GM12875 (cell line): ENCODE measurements around the gene SMC4.

Experiments used
- H3K4me3 ChIP-seq: one replicate; pipeline ENCODE4 v1.5.1; 2011; ENCODE audit warnings: low read depth, low read length, control low read depth
- TF ChIP-seq, protein P1 (sequence below): IDR thresholded peaks from 2 replicates; pipeline ENCODE4 v1.5.1; 2011; ENCODE audit warnings: low read depth, mild to moderate bottlenecking, control low read depth, inconsistent platforms, low read length, moderate library complexity, borderline replicate concordance; ENCODE audit not compliant: insufficient read depth

Gene SMC4

DNA sequence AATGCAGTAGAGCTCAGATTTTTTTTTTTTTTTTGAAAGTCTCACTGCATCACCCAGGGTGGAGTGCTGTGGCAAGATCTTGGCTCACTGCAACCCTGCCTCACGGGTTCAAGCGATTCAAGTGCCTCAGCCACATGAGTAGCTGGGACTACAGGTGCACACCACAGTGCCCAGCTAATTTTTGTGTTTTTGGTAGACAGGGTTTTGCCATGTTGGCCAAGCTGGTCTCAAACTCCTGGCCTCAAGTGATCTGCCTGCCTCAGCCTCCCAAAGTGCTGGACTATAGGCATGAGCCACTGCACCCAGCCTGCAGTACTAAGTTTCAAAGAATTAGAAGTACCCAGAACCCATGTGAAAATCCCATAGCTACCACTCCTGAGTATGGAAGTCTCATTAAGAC, 35.6 kb downstream of the SMC4 start:
- TF ChIP-seq, protein P1, sequence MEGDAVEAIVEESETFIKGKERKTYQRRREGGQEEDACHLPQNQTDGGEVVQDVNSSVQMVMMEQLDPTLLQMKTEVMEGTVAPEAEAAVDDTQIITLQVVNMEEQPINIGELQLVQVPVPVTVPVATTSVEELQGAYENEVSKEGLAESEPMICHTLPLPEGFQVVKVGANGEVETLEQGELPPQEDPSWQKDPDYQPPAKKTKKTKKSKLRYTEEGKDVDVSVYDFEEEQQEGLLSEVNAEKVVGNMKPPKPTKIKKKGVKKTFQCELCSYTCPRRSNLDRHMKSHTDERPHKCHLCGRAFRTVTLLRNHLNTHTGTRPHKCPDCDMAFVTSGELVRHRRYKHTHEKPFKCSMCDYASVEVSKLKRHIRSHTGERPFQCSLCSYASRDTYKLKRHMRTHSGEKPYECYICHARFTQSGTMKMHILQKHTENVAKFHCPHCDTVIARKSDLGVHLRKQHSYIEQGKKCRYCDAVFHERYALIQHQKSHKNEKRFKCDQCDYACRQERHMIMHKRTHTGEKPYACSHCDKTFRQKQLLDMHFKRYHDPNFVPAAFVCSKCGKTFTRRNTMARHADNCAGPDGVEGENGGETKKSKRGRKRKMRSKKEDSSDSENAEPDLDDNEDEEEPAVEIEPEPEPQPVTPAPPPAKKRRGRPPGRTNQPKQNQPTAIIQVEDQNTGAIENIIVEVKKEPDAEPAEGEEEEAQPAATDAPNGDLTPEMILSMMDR: no peak

DNA sequence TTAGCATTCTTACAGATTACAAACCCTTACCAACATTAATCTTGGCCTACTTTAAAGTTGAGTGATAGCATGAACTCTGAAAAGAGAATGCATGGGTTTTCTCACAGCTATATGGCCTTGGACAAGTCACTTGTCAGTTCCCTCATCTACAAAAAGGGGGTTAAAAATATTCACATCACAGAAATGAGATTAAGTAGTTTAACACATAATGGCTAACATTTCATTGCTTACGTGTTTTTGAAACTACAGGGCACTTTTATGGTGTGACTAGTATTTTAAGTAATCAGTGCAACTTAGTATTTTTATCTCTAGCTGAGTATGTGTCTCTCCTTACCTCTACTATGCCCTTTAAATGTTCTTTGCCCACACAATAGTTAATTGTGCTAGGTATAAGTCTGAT, 36.3 kb downstream of the SMC4 start:
- no peak overlapping the region for H3K4me3 ChIP-seq
- TF ChIP-seq, protein P1: no peak

More for the DNA sequence above, 35.6 kb downstream of the SMC4 start:
- no peak overlapping the region for H3K4me3 ChIP-seq

DNA sequence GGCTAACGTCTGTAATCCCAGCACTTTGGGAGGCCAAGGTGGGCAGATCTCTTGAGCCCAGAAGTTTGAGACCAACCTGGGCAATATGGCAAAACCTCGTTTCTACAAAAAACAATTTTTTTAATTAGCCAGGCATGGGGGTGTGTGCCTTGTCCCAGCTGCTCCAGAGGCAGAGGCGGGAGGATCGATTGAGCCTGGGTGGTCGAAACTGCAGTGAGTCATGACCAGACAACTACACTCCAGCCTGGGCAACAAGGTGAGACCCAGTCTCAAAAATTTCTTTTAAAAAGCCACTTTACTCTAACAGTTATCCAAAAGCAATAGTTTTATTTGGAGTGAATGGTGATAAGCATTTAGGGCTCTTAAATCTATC, 37.6 kb downstream of the SMC4 start:
- H3K4me3 ChIP-seq: no peak overlapping the region
- TF ChIP-seq, protein P1: no peak

DNA sequence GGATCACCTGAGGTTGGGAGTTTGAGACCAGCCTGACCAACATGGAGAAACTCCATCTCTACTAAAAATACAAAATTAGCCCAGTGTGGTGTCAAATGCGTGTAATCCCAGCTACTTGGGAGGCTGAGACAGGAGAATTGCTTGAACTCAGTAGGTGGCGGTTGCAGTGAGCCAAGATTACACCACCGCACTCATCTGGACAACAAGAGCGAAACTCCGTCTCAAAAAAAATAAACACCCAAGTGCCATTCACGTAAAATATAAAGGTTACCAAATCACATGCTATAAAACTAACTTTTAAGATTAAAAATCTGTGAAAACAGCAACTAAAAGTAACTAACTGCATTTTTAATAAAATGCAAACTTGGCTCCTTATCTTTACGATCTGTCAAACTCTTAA, 41.2 kb downstream of the SMC4 start:
- TF ChIP-seq, protein P1: no peak
- H3K4me3 ChIP-seq: no peak overlapping the region

DNA sequence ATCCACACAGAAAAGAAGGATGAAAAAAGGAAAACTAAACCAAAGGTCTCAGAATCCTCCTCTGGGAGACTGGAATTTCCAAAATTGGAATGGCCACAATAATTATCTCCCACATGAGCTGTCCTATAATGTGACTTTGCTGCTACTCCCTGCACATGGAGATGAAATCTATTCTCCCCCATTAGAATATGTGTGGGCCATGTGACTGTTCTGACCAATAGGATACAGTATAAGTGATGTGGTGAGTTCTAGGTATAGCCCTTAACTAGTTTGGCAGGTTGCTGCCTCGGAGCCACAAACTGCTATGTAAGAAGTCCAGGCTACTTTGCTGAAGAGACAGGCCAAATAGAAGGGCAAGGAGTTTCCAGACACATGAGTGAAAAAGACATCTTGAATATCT, 45.0 kb downstream of the SMC4 start:
- H3K4me3 ChIP-seq: no peak overlapping the region
- TF ChIP-seq, protein P1: no peak

DNA sequence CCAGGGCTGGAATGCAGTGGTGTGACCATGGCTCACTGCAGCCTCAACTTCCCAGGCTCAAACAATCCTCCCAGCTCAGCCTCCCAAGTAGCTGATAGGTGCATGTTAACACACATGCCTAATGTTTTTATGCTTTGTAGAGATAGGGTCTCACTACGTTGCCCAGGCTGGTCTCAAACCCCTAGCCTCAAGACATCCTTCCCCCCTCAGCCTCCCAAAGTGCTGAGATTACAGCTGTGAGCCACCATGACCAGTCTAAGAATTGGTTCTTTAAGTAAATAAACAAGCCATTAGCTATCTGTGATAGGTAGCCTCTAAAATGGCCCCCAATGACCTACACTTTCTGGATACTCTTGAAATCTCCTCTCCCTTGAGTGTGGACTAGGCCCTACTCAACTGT, 46.4 kb downstream of the SMC4 start:
- H3K4me3 ChIP-seq: no peak overlapping the region
- TF ChIP-seq, protein P1: no peak

DNA sequence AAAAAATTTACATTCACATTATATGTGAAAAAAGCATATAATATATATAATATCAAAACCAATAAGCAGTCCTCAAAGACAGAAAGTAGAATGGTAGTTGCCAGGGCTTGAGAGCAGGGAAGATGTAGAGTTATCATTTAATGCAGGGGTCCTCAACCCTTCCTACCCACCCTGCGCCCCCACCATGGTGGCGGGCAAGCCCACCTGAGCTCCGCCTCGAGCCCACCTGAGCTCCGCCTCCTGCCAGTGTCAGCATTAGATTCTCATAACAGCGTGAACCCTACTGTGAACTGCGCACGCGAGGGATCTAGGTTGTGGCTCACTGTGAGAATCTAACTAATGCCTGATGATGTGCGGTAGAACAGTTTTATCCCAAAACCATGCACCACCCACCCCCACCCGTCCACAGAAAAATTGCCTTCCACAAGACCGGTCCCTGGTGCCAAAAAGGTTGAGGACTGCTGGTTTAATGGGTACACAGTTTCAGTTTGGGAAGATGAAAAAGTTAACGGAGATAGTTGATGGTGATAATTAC, 47.1 kb downstream of the SMC4 start:
- TF ChIP-seq, protein P1: no peak
- H3K4me3 ChIP-seq: no peak overlapping the region
